ENCODE data around the gene LIN9.

Gene LIN9

GRCh38 chr1:226320930-226321329 lies 12.0 kb upstream of the LIN9 start:
- DNase-seq (ENCODE audit: low read depth), result no peak

- no peak for DNase-seq (ENCODE audit: low read depth)
Measured at GRCh38 chr1:226318471-226318870, 9.5 kb upstream of the LIN9 start.

- DNase-seq (ENCODE audit: low read depth), result no peak
Measured at GRCh38 chr1:226314055-226314454, 5.1 kb upstream of the LIN9 start.

GRCh38 chr1:226312065-226312464 lies 3.1 kb upstream of the LIN9 start:
- DNase-seq (ENCODE audit: low read depth), result no peak

GRCh38 chr1:226311376-226311775 lies 2.4 kb upstream of the LIN9 start:
- DNase-seq (ENCODE audit: low read depth), result no peak

- DNase-seq (ENCODE audit: low read depth), result no peak
Measured at GRCh38 chr1:226310637-226311195, 1.8 kb upstream of the LIN9 start.

GRCh38 chr1:226310245-226310540 lies 1.2 kb upstream of the LIN9 start:
- DNase-seq (ENCODE audit: low read depth), result no peak

- DNase-seq (ENCODE audit: low read depth), result no peak
Measured at GRCh38 chr1:226309398-226310244, 657 bp upstream of the LIN9 start.

GRCh38 chr1:226308166-226308722 lies 720 bp downstream of the LIN9 start:
- DNase-seq (ENCODE audit: low read depth), result no peak

GRCh38 chr1:226306425-226306824 lies 2.5 kb downstream of the LIN9 start:
- no peak for DNase-seq (ENCODE audit: low read depth)

- no peak for DNase-seq (ENCODE audit: low read depth)
Measured at GRCh38 chr1:226305184-226305583, 3.8 kb downstream of the LIN9 start.

- no peak for DNase-seq (ENCODE audit: low read depth)
Measured at GRCh38 chr1:226304291-226304955, 4.5 kb downstream of the LIN9 start.

- no peak for DNase-seq (ENCODE audit: low read depth)
Measured at GRCh38 chr1:226302731-226303130, 6.2 kb downstream of the LIN9 start.

GRCh38 chr1:226296911-226297310 lies 12.1 kb downstream of the LIN9 start:
- DNase-seq (ENCODE audit: low read depth), result no peak

GRCh38 chr1:226293553-226293920 lies 15.4 kb downstream of the LIN9 start:
- DNase-seq (ENCODE audit: low read depth), result no peak

- DNase-seq (ENCODE audit: low read depth), result no peak
Measured at GRCh38 chr1:226292874-226293552, 16.0 kb downstream of the LIN9 start.

GRCh38 chr1:226287587-226287986 lies 21.4 kb downstream of the LIN9 start:
- no peak for DNase-seq (ENCODE audit: low read depth)

- no peak for DNase-seq (ENCODE audit: low read depth)
Measured at GRCh38 chr1:226281058-226281457, 27.9 kb downstream of the LIN9 start.

- DNase-seq (ENCODE audit: low read depth), result no peak
Measured at GRCh38 chr1:226279498-226279897, 29.5 kb downstream of the LIN9 start.

GRCh38 chr1:226277897-226278296 lies 31.1 kb downstream of the LIN9 start:
- DNase-seq (ENCODE audit: low read depth), result no peak

- no peak for DNase-seq (ENCODE audit: low read depth)
Measured at GRCh38 chr1:226276987-226277386, 32.0 kb downstream of the LIN9 start.

- DNase-seq (ENCODE audit: low read depth), result no peak
Measured at GRCh38 chr1:226276077-226276682, 32.8 kb downstream of the LIN9 start.
